OCI-LY3 (cell line): ENCODE results near the gene TRIM14.

Experiments used
- H2AFZ ChIP-seq: fragments of 200-600, 300-600 bp; shearing (Covaris generic); 2 replicates; pipeline ENCODE4 v1.6.0; 2014; ENCODE audit warnings: antibody characterized with exemption, low read depth, low read length
- H3K27ac ChIP-seq: fragments of 200-600, 300-600 bp; sonication (generic); 2 replicates; pipeline ENCODE4 v1.5.1; 2014; ENCODE audit warnings: mild to moderate bottlenecking, low read length, moderate library complexity, mixed read lengths
- H3K27me3 ChIP-seq: fragments of 200-600, 300-600 bp; sonication (generic); 2 replicates; pipeline ENCODE4 v1.6.1; 2014; ENCODE audit warnings: low read depth, low read length, mixed read lengths
- H3K36me3 ChIP-seq: fragments of 200-600, 300-600 bp; sonication (generic); replicated peaks from 2 replicates; pipeline ENCODE3; 2014; ENCODE audit warnings: low read depth, low read length, mixed read lengths
- H3K4me1 ChIP-seq: fragments of 300-600, 200-600 bp; sonication (generic); 2 replicates; pipeline ENCODE4 v1.6.1; 2014; ENCODE audit warnings: low read length, mixed read lengths
- H3K4me2 ChIP-seq: fragments of 200-600, 300-600 bp; sonication (generic); 2 replicates; pipeline ENCODE4 v1.6.1; 2014; ENCODE audit warnings: low read length, mixed read lengths
- H3K4me3 ChIP-seq: fragments of 300-600, 200-600 bp; sonication (generic); 2 replicates; pipeline ENCODE4 v1.5.1; 2014; ENCODE audit warnings: antibody characterized with exemption, mild to moderate bottlenecking, low read length, moderate library complexity
- H3K79me2 ChIP-seq: fragments of 300-600, 200-600 bp; shearing (Covaris generic); 2 replicates; pipeline ENCODE4 v1.6.1; 2014; ENCODE audit warnings: mild to moderate bottlenecking, low read length, mixed read lengths
- H3K9ac ChIP-seq: fragments of 300-600, 200-600 bp; shearing (Covaris generic); 2 replicates; pipeline ENCODE4 v1.6.0; 2014; ENCODE audit warnings: mild to moderate bottlenecking, low read length, moderate library complexity
- H3K9me3 ChIP-seq: fragments of 200-600, 300-600 bp; shearing (Covaris generic); 2 replicates; pipeline ENCODE4 v1.6.1; 2014; ENCODE audit warnings: low read length, mixed read lengths; ENCODE audit not compliant: insufficient read depth
- H4K20me1 ChIP-seq: fragments of 200-600, 300-600 bp; sonication (generic); 2 replicates; pipeline ENCODE4 v1.6.1; 2016; ENCODE audit warnings: low read length, mixed read lengths; ENCODE audit not compliant: insufficient read depth
- EZH2phosphoT487 ChIP-seq: fragments of 200-600 bp; shearing (Covaris generic); IDR thresholded peaks from 2 replicates; pipeline ENCODE4 v1.6.1; 2018; ENCODE audit warnings: antibody characterized with exemption, mixed run types, low read depth
- TF ChIP-seq, protein P1 (sequence below): fragments of 200-600, 300-600 bp; sonication (generic); IDR thresholded peaks from 2 replicates; pipeline ENCODE4 v1.5.1; 2014; ENCODE audit warnings: antibody characterized with exemption, low read length, low read depth

Gene TRIM14

DNA sequence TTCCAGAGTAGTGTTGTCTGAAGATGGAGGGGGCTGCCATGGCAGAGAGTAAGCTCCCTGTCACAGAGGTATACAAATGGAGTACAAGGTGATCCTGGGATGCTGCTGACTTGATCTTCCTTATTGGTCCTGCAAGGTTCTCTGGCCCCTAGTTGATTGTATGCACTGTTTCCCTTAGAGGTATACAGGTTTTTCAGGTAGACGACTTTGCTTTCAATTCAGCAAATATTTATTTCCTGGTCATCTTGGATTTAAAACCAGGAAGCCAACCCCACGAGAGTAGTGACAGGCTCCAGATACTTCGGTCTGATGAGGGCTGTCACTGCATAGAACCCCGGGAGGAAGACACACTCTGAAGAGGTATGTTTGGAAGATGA lies 16.5 kb upstream of the TRIM14 start:
- H3K27ac ChIP-seq: no peak overlapping the region
- H3K4me1 ChIP-seq: peaks cover 13% of the 10 kb centered on the region
- no peaks in the 10 kb centered on the region for H4K20me1 ChIP-seq
- H3K9ac ChIP-seq: no peak overlapping the region
- TF ChIP-seq, protein P1, sequence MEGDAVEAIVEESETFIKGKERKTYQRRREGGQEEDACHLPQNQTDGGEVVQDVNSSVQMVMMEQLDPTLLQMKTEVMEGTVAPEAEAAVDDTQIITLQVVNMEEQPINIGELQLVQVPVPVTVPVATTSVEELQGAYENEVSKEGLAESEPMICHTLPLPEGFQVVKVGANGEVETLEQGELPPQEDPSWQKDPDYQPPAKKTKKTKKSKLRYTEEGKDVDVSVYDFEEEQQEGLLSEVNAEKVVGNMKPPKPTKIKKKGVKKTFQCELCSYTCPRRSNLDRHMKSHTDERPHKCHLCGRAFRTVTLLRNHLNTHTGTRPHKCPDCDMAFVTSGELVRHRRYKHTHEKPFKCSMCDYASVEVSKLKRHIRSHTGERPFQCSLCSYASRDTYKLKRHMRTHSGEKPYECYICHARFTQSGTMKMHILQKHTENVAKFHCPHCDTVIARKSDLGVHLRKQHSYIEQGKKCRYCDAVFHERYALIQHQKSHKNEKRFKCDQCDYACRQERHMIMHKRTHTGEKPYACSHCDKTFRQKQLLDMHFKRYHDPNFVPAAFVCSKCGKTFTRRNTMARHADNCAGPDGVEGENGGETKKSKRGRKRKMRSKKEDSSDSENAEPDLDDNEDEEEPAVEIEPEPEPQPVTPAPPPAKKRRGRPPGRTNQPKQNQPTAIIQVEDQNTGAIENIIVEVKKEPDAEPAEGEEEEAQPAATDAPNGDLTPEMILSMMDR: no peak
- no peak for TF ChIP-seq EZH2phosphoT487
- H3K4me2 ChIP-seq: no peak overlapping the region
- no peaks in the 10 kb centered on the region for H3K36me3 ChIP-seq
- no peak overlapping the region for H3K4me3 ChIP-seq
- no peaks in the 10 kb centered on the region for H3K9me3 ChIP-seq
- no peaks in the 10 kb centered on the region for H3K27me3 ChIP-seq
- H3K79me2 ChIP-seq: no peaks in the 10 kb centered on the region
- H2AFZ ChIP-seq: no peak overlapping the region

DNA sequence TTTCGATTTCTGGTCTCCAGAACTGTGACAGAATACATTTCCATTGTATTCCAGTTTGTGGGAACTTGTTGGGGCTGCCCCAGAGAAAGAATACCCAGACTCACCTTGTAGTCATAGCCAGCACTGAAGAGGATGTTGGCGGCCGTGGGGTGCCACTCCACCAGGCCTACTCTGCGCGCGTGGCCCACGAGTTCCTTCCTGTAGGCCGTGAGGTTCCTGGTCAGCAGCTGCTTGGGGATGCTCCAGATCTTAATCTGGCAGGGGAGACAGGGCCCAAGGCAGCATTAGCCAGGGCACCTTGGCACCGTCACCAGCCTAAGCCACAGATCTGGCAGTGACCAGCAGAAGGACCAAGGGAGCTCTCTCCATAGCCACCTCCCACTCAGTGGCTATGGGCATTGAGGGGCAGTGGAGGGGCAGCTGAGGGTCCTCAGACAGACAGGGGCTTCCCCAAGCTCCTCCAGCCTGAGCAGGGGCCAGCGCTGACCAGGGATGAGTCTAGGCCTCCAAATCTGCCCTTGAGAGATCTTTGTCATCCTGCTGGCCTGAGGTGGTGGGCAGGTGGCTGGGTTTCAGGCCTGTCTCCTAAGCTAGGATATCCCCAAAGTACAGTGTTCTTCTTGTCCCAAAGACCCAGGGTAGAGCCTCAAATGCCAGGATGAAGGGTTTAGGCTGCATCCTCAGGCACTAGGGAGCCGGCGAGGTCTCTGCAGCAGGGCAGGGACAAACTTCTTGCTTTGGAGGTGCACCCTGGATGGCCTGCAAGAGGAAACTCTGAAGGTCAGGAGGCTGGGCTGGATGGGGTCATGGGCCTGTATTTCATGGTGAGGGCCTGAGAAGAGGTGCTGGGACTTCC lies 15.9 kb upstream of the TRIM14 start:
- TF ChIP-seq, protein P1: no peak
- TF ChIP-seq EZH2phosphoT487: no peak
- H3K4me2 ChIP-seq: no peak overlapping the region
- H4K20me1 ChIP-seq: no peaks in the 10 kb centered on the region
- H3K27me3 ChIP-seq: no peaks in the 10 kb centered on the region
- H3K36me3 ChIP-seq: no peaks in the 10 kb centered on the region
- no peaks in the 10 kb centered on the region for H3K9me3 ChIP-seq
- no peak overlapping the region for H3K27ac ChIP-seq
- H3K9ac ChIP-seq: no peak overlapping the region
- no peaks in the 10 kb centered on the region for H3K79me2 ChIP-seq
- H2AFZ ChIP-seq: no peak overlapping the region
- H3K4me3 ChIP-seq: no peak overlapping the region
- peaks cover 13% of the 10 kb centered on the region for H3K4me1 ChIP-seq

DNA sequence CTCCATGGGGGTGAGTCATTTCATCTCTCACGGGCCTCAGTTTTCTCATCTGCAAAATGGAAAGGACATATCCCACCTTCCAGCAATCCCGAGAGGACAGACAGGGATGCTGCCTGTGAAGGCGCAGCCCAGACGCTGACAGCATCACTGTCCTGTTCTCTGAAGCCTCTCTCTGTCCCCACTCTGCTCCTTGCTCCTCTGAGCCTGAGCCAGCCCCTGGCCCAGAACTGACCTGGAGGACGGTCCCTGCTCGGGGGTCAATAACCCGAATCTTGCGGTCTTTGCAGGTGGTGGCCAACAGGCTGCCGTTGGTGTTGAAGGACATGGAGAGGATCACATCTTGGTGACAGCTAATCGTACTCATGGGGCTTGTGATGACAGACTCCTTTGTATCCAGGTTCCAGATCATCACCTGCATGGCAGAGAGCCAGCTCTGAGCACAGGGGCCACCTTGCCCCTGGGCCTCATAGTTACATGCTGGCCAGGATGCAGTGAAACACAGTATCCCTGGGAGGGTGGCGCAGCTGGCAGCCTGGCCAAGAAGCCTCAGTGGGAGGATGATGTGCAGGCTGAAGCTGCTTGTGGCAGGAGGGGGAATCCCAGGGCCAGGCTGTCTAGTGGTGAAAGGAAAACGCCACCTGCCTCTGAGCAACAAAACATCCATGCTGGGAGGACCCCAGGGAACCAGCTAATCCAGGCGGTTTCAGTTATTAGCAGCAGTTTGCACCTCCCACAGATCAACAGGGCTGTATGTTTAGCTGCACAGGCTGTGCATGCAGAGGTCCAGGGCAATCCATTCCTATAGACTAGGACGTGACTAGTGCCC lies 14.0 kb upstream of the TRIM14 start:
- Histone ChIP-seq H2AFZ (no peak overlapping the region), H4K20me1 (no peaks in the 10 kb centered on the region), H3K4me1 (peaks cover 30% of the 10 kb centered on the region), H3K4me3 (no peak overlapping the region), H3K36me3 (no peaks in the 10 kb centered on the region), H3K9ac (no peak overlapping the region), H3K27me3 (no peaks in the 10 kb centered on the region), H3K4me2 (peak overlapping the region; percentile 44), H3K9me3 (no peaks in the 10 kb centered on the region), H3K27ac (no peak overlapping the region), H3K79me2 (no peaks in the 10 kb centered on the region)
- TF ChIP-seq, protein P1: peak; percentile 38; the same call in 1 of the 2 replicates
- no peak for TF ChIP-seq EZH2phosphoT487

DNA sequence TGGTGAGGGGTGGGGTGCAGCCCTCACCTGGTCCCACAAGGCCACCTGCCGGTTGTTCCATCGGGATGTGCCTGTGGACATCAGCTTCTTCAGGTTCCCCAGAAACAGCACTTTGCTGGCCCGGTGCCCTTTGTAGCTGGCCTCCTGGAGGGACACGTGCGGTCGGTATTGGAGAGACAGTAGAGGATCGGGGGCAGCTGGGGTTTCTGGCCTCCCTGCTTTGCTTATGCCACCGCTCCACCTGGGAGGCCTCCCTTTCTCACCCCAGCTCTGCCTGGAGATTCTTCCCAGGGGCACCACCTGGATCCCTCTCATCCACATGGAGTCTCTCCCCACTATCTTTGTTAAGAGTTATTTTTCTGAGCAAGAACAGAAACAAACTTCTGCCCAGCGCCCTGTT lies 13.1 kb upstream of the TRIM14 start:
- TF ChIP-seq EZH2phosphoT487: no peak
- TF ChIP-seq, protein P1: no peak
- H3K4me2 ChIP-seq: no peak overlapping the region
- no peak overlapping the region for H3K9ac ChIP-seq
- no peaks in the 10 kb centered on the region for H4K20me1 ChIP-seq
- H3K27me3 ChIP-seq: no peaks in the 10 kb centered on the region
- H3K36me3 ChIP-seq: no peaks in the 10 kb centered on the region
- H2AFZ ChIP-seq: no peak overlapping the region
- peaks cover 30% of the 10 kb centered on the region for H3K4me1 ChIP-seq
- H3K4me3 ChIP-seq: no peak overlapping the region
- no peaks in the 10 kb centered on the region for H3K9me3 ChIP-seq
- no peaks in the 10 kb centered on the region for H3K79me2 ChIP-seq
- no peak overlapping the region for H3K27ac ChIP-seq
